MM.1S (cell line): ENCODE results near the gene WSB1.

Experiments
- DNase-seq: peaks from one replicate; pipeline ENCODE4 v3.0.0-alpha.2; 2015
- H2AFZ ChIP-seq: fragments of 300-600 bp; sonication (generic); 2 replicates; pipeline ENCODE4 v1.6.0; 2016; ENCODE audit warnings: antibody characterized with exemption, low read length
- H3F3A ChIP-seq: fragments of 300-600 bp; sonication (generic); 2 replicates; pipeline ENCODE4 v1.6.1; 2016; ENCODE audit warnings: mild to moderate bottlenecking, antibody characterized with exemption, low read length, moderate library complexity, mixed read lengths; ENCODE audit not compliant: insufficient read depth
- H3K27ac ChIP-seq: fragments of 300-600 bp; sonication (generic); 2 replicates; pipeline ENCODE4 v1.5.1; 2016; ENCODE audit warnings: mild to moderate bottlenecking, low read length
- H3K27me3 ChIP-seq: fragments of 300-600 bp; sonication (generic); replicated peaks from 2 replicates; pipeline ENCODE4 v1.6.0; 2016; ENCODE audit warnings: low read length; ENCODE audit not compliant: insufficient read depth
- H3K36me3 ChIP-seq: fragments of 300-600 bp; sonication (generic); replicated peaks from 2 replicates; pipeline ENCODE4 v1.6.1; 2016; ENCODE audit warnings: mild to moderate bottlenecking, low read length, mixed read lengths; ENCODE audit not compliant: insufficient read depth
- H3K4me1 ChIP-seq: fragments of 300-600 bp; sonication (generic); 2 replicates; pipeline ENCODE4 v1.6.1; 2016; ENCODE audit warnings: low read length, mixed read lengths
- H3K4me2 ChIP-seq: fragments of 300-600 bp; sonication (generic); 2 replicates; pipeline ENCODE4 v1.6.0; 2016; ENCODE audit warnings: low read depth, low read length
- H3K4me3 ChIP-seq: fragments of 300-600 bp; sonication (generic); 2 replicates; pipeline ENCODE4 v1.5.1; 2016; ENCODE audit warnings: low read length, mixed read lengths
- H3K79me2 ChIP-seq: fragments of 300-600 bp; sonication (generic); 2 replicates; pipeline ENCODE4 v1.6.1; 2016; ENCODE audit warnings: mixed run types, low read length, mixed read lengths
- H3K9ac ChIP-seq: fragments of 300-600 bp; sonication (generic); 2 replicates; pipeline ENCODE4 v1.6.1; 2016; ENCODE audit warnings: low read length, mixed read lengths
- H3K9me2 ChIP-seq: fragments of 300-600 bp; sonication (generic); replicated peaks from 2 replicates; pipeline ENCODE4 v1.6.1; 2016; ENCODE audit warnings: mild to moderate bottlenecking, low read length, mixed read lengths; ENCODE audit not compliant: insufficient read depth
- H3K9me3 ChIP-seq: fragments of 300-600 bp; sonication (generic); replicated peaks from 2 replicates; pipeline ENCODE4 v1.6.1; 2016; ENCODE audit warnings: mild to moderate bottlenecking, low read length, mixed read lengths; ENCODE audit not compliant: insufficient read depth
- H4K20me1 ChIP-seq: fragments of 300-600 bp; sonication (generic); 2 replicates; pipeline ENCODE4 v1.6.1; 2016; ENCODE audit warnings: mild to moderate bottlenecking, low read length, moderate library complexity, mixed read lengths; ENCODE audit not compliant: insufficient read depth
- EZH2 ChIP-seq: fragments of 300-600 bp; sonication (generic); optimal IDR thresholded peaks from 2 replicates; pipeline ENCODE3; 2017; ENCODE audit warnings: low read depth, mild to moderate bottlenecking, antibody characterized with exemption, low read length, mixed read lengths
- EZH2phosphoT487 ChIP-seq: fragments of 300-600 bp; sonication (generic); IDR thresholded peaks from 2 replicates; pipeline ENCODE4 v1.6.1; 2018; ENCODE audit warnings: antibody characterized with exemption, low read length
- TF ChIP-seq, protein P1 (sequence below): fragments of 300-600 bp; sonication (generic); IDR thresholded peaks from 2 replicates; pipeline ENCODE4 v1.5.1; 2016; ENCODE audit warnings: antibody characterized with exemption, low read length, mixed read lengths

Gene WSB1

DNA sequence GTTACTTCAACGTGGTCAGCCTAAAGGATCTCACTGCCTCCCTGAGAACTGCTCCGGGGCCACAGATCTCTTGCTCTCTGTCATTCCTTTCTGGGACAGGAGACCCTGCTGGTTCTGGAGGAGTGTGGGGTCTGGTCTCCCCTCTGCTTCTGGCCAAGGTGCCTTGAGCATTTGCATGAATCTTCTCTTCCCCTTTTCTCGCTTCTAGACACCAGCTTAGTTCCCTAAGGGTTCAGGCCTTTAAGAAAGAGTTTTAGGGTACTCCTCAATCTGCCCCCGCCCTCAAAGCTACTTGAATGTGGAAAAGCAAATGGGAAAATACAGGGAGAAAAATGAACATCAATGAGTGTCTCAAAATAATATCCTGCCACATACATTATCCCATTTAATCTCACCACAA lies 48.1 kb downstream of the WSB1 start:
- peaks cover 26% of the 10 kb centered on the region for H3K4me1 ChIP-seq
- H3K4me3 ChIP-seq, result no peak overlapping the region
- H3K9ac ChIP-seq, result no peak overlapping the region
- H3K36me3 ChIP-seq, result no peaks in the 10 kb centered on the region
- peaks cover 19% of the 10 kb centered on the region for H3F3A ChIP-seq
- no peaks in the 10 kb centered on the region for H3K9me3 ChIP-seq
- TF ChIP-seq, protein P1, sequence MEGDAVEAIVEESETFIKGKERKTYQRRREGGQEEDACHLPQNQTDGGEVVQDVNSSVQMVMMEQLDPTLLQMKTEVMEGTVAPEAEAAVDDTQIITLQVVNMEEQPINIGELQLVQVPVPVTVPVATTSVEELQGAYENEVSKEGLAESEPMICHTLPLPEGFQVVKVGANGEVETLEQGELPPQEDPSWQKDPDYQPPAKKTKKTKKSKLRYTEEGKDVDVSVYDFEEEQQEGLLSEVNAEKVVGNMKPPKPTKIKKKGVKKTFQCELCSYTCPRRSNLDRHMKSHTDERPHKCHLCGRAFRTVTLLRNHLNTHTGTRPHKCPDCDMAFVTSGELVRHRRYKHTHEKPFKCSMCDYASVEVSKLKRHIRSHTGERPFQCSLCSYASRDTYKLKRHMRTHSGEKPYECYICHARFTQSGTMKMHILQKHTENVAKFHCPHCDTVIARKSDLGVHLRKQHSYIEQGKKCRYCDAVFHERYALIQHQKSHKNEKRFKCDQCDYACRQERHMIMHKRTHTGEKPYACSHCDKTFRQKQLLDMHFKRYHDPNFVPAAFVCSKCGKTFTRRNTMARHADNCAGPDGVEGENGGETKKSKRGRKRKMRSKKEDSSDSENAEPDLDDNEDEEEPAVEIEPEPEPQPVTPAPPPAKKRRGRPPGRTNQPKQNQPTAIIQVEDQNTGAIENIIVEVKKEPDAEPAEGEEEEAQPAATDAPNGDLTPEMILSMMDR, result no peak
- TF ChIP-seq EZH2 (no peak), EZH2phosphoT487 (no peak)
- H2AFZ ChIP-seq, result no peak overlapping the region
- no peaks in the 10 kb centered on the region; the same call in 1 of the 2 replicates for H3K27me3 ChIP-seq
- no peaks in the 10 kb centered on the region for H3K79me2 ChIP-seq
- no peak overlapping the region for H3K4me2 ChIP-seq
- DNase-seq, result no peak
- H3K9me2 ChIP-seq, result no peaks in the 10 kb centered on the region
- H3K27ac ChIP-seq, result no peak overlapping the region
- H4K20me1 ChIP-seq, result no peaks in the 10 kb centered on the region

DNA sequence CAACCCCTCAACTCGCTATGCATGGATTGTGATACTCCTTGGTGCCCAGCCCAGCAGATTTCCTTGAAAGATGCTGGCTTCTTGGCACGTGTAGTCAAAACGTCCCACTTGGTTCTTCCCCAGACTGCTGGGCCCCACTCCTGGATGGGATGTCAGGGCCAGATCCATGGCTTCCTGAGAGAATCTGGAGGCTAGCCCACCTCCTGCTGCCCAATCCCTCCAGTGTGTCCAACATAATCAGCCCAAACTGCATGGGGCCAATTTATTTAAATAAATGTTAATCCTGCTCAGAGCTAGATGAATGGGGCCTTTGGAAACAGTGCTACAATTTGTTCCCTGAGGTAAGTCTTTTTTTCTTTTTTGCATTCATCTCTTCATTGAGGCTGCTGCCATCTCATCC lies 49.4 kb downstream of the WSB1 start:
- Histone ChIP-seq H3K36me3 (no peaks in the 10 kb centered on the region), H3K79me2 (no peaks in the 10 kb centered on the region), H3K9me2 (no peaks in the 10 kb centered on the region), H3K4me3 (no peak overlapping the region), H4K20me1 (no peaks in the 10 kb centered on the region), H3K4me1 (peaks cover 17% of the 10 kb centered on the region), H3K27me3 (no peaks in the 10 kb centered on the region; the same call in 1 of the 2 replicates), H3K27ac (no peak overlapping the region), H3K9ac (no peak overlapping the region), H3F3A (peaks cover 17% of the 10 kb centered on the region), H2AFZ (no peak overlapping the region), H3K9me3 (no peaks in the 10 kb centered on the region), H3K4me2 (no peak overlapping the region)
- TF ChIP-seq EZH2 (no peak), EZH2phosphoT487 (no peak)
- TF ChIP-seq, protein P1, result no peak
- no peak for DNase-seq

DNA sequence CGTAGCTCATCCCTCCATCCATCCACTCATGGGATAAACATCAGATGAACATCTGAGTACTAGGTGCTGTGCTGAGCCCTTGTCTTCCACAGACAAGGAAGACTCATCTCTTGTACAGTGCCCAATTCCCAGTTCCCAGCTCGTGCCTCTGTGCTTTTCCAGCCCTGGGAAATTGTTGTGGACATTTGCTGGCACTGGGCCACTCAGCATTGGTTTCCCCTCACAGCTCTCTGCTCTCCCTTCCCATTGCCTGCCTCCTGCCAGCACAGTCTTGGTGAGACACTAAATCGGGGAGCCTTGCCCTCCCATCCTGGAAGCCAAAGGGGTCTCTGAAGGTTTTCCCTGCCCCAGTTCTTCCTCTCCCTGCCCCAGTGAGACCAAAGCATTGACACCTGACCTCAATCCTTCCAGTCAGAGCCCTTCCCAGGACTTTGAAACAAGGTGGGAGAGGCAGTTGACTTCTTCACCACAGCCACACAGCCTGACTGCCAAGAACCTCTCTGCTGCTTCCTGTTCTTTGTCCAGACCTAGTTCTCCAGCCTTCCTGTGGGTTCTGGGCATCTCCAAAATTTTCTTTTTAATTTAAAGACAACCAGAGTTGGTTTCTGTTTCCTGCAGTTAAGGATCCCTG lies 50.2 kb downstream of the WSB1 start:
- Histone ChIP-seq H3K36me3 (no peaks in the 10 kb centered on the region), H2AFZ (no peak overlapping the region), H3K9ac (no peak overlapping the region), H3F3A (peaks cover 9% of the 10 kb centered on the region), H3K9me2 (no peaks in the 10 kb centered on the region), H3K4me3 (no peak overlapping the region), H3K27me3 (no peaks in the 10 kb centered on the region; the same call in 1 of the 2 replicates), H3K9me3 (no peaks in the 10 kb centered on the region), H3K79me2 (no peaks in the 10 kb centered on the region), H4K20me1 (no peaks in the 10 kb centered on the region), H3K27ac (no peak overlapping the region), H3K4me1 (peaks cover 12% of the 10 kb centered on the region), H3K4me2 (no peak overlapping the region)
- DNase-seq, result no peak
- TF ChIP-seq EZH2 (no peak), EZH2phosphoT487 (no peak)
- TF ChIP-seq, protein P1, result no peak
